GM12878 (cell line): ENCODE data around the gene CTNNBL1. TPM values are rescaled to one million over a fixed set of nuclear protein-coding genes. Genes with fewer than 3 reads are reported as not detected.

Experiments
- ATAC-seq: fragments of 200-7000 bp; cut with Tn5 transposase; 3 replicates; pipeline ENCODE4 v1.9.1; 2020; ENCODE audit warnings: mild to moderate bottlenecking, moderate library complexity
- BruUV-seq: library from RNA; stranded (reverse); fragments of 400-500 nt; replicated peaks from 2 replicates; lab custom pipeline; 2021; lab: Mats Ljungman, UMichigan
- CTCF ChIA-PET: fragments of 300-600 bp; sonication (Branson Sonifier 250); formaldehyde crosslinking; extraction: SDS; loops from one replicate; lab custom pipeline; 2021; ENCODE audit warnings: inconsistent platforms; lab: Yijun Ruan, JAX
- POLR2A ChIA-PET: fragments of 350-600 bp; formaldehyde crosslinking; extraction: SDS; loops from one replicate; lab custom pipeline; 2021; ENCODE audit warnings: inconsistent platforms; lab: Charles Lee
- RAD21 ChIA-PET: fragments of 300-600 bp; sonication (Branson Sonifier 250); formaldehyde crosslinking; loops from one replicate; lab custom pipeline; 2023; ENCODE audit warnings: antibody characterized with exemption; ENCODE audit not compliant: unreplicated experiment; lab: Charles Lee
- SMC1A ChIA-PET: fragments of 300-600 bp; sonication (Branson Sonifier 250); formaldehyde crosslinking; loops from one replicate; lab custom pipeline; 2023; ENCODE audit not compliant: unreplicated experiment, uncharacterized antibody; lab: Charles Lee
- DNase-seq: peaks from one replicate; pipeline ENCODE4 v3.0.0-alpha.2; 2011; ENCODE audit warnings: low read depth, low spot score
- FAIRE-seq: peaks from 3 replicates; lab custom pipeline; 2011; peaks lifted over from hg19 to GRCh38; lab: Jason Lieb, UNC
- H2AFZ ChIP-seq: 2 replicates; pipeline ENCODE4 v1.6.0; 2011; ENCODE audit warnings: low read depth, low read length, control low read depth; ENCODE audit not compliant: control insufficient read depth
- H3K27ac ChIP-seq: 2 replicates; pipeline ENCODE4 v1.5.1; 2011; ENCODE audit warnings: control low read depth; ENCODE audit not compliant: control insufficient read depth, insufficient read depth
- H3K27me3 ChIP-seq, 2 experiments: replicated peaks in 1 of 2; 2 replicates each; pipeline versions ENCODE4 v1.6.0 to v1.6.1; 2011; ENCODE audit warnings: low read length in 1 of 2; ENCODE audit not compliant: control insufficient read depth in 2 of 2, insufficient read depth in 2 of 2
- H3K36me3 ChIP-seq, 2 experiments: 2 replicates each; pipeline ENCODE4 v1.5.1; 2011; ENCODE audit warnings: low read length in 1 of 2; ENCODE audit not compliant: control insufficient read depth in 2 of 2, insufficient read depth in 2 of 2
- H3K4me1 ChIP-seq: 2 replicates; pipeline ENCODE4 v1.6.1; 2011; ENCODE audit warnings: mild to moderate bottlenecking, low read length, moderate library complexity, mixed read lengths; ENCODE audit not compliant: control insufficient read depth, insufficient read depth
- H3K4me2 ChIP-seq: 2 replicates; pipeline ENCODE4 v1.6.0; 2011; ENCODE audit warnings: control low read depth; ENCODE audit not compliant: control insufficient read depth, insufficient read depth
- H3K4me3 ChIP-seq: fragments of 200-600 bp; sonication (generic); 2 replicates; pipeline ENCODE4 v1.5.1; 2016
- H3K79me2 ChIP-seq: 2 replicates; pipeline ENCODE4 v1.6.0; 2011; ENCODE audit warnings: low read length; ENCODE audit not compliant: control insufficient read depth, insufficient read depth
- H3K9ac ChIP-seq: 2 replicates; pipeline ENCODE4 v1.8.0; 2011; ENCODE audit warnings: low read length, control low read depth, mixed read lengths; ENCODE audit not compliant: control insufficient read depth, insufficient read depth
- H3K9me3 ChIP-seq: replicated peaks from 3 replicates; pipeline ENCODE4 v1.5.1; 2011; ENCODE audit warnings: mild to moderate bottlenecking, low read length; ENCODE audit not compliant: control insufficient read depth, insufficient read depth
- H4K20me1 ChIP-seq: 2 replicates; pipeline ENCODE4 v1.6.0; 2011; ENCODE audit not compliant: control insufficient read depth, insufficient read depth
- CHD2 ChIP-seq: IDR thresholded peaks from 2 replicates; pipeline ENCODE4 v1.6.1; 2011; ENCODE audit warnings: low read depth, low read length, improper control_type of control experiment, borderline replicate concordance
- HCFC1 ChIP-seq: fragments of 150-350 bp; IDR thresholded peaks from 2 replicates; pipeline ENCODE4 v1.6.1; 2014; ENCODE audit warnings: low read length
- JUND ChIP-seq: IDR thresholded peaks from 2 replicates; pipeline ENCODE4 v1.6.1; 2012; ENCODE audit warnings: low read depth, mild to moderate bottlenecking, low read length, improper control_type of control experiment, moderate library complexity
- MLLT1 ChIP-seq: fragments of 450-650 bp; IDR thresholded peaks from 2 replicates; pipeline ENCODE4 v1.6.1; 2016; ENCODE audit warnings: mild to moderate bottlenecking
- NBN ChIP-seq: fragments of 450-650 bp; IDR thresholded peaks from 2 replicates; pipeline ENCODE4 v1.6.1; 2016
- PBX3 ChIP-seq: IDR thresholded peaks from 2 replicates; pipeline ENCODE4 v1.6.1; 2011; ENCODE audit warnings: mild to moderate bottlenecking, low read depth, low read length, moderate library complexity; ENCODE audit not compliant: insufficient replicate concordance
- PML ChIP-seq: IDR thresholded peaks from 2 replicates; pipeline ENCODE4 v1.6.1; 2012; ENCODE audit warnings: low read length, inconsistent platforms
- ZNF217 ChIP-seq: fragments of 450-650 bp; IDR thresholded peaks from 2 replicates; pipeline ENCODE4 v1.6.1; 2017; ENCODE audit warnings: antibody characterized with exemption, mild to moderate bottlenecking
- ZNF687 ChIP-seq: fragments of 450-650 bp; IDR thresholded peaks from 2 replicates; pipeline ENCODE4 v1.6.1; 2017; ENCODE audit warnings: mild to moderate bottlenecking, moderate library complexity
- WGBS: methylation state at CpG from one replicate; pipeline ENCODE4 v1.1.6; 2016; ENCODE audit warnings: low lambda C conversion rate; ENCODE audit not compliant: insufficient replicate concordance, insufficient coverage; ENCODE audit errors: missing lambda C conversion rate; 5-methylcytosine and 5-hydroxymethylcytosine counted together
- in situ Hi-C: fragments of 300-500 bp; cut with MboI; formaldehyde crosslinking; loops from 9 replicates; pipeline ENCODE4 v1.14.3; 2018; ENCODE audit warnings: mixed read lengths
- intact Hi-C: fragments of 100-400 bp; cut with micrococcal nuclease; formaldehyde crosslinking; loops from one replicate; pipeline ENCODE4 v1.14.2; 2022; ENCODE audit not compliant: unreplicated experiment
- polyA plus RNA-seq, 11 experiments: library from polyadenylated mRNA; depleted of rRNA in 4 of 11; unstranded in 6 of 11; stranded (reverse) in 5 of 11; fragments of >200 nt; fragmentation: Nextera tagmentation in 4 of 11; fragmentation: Illumina TruSeq in 1 of 11; extraction: Ambion mirVana in 4 of 11; extraction: Trizol in 1 of 11; gene quantifications; 1 replicate in 1 of 11; 2 replicates in 10 of 11; pipeline versions ENCODE4 v1.2.1 to v1.2.3, GENCODE V29; 2011 to 2016; ENCODE audit warnings: inconsistent platforms in 2 of 11, missing spikeins in 2 of 11, low read depth in 1 of 11
- total RNA-seq, 4 experiments: library from RNA; depleted of rRNA in 3 of 4; stranded (reverse); fragments of >200 nt in 3 of 4; fragmentation: Illumina TruSeq in 1 of 4; extraction: Trizol in 1 of 4; gene quantifications; 2 replicates each; pipeline versions ENCODE4 v1.2.1 to v1.2.3, GENCODE V29; 2013 to 2021

Gene CTNNBL1
- total and polyA plus RNA-seq, 10 of the 15 experiments (the other 5 are each of a cell fraction or from before 2014, with no cell fraction given) = 43.1 to 102 (median 67.8) TPM

- TF ChIP-seq NBN (no peak), PML (no peak), JUND (no peak), CHD2 (no peak), HCFC1 (no peak), PBX3 (no peak), ZNF217 (no peak), MLLT1 (no peak), ZNF687 (no peak)
- no peaks in the 10 kb centered on the region for H3K9me3 ChIP-seq
- peaks cover 3% of the 10 kb centered on the region; the same call in 1 of the 2 replicates for H3K4me1 ChIP-seq
- no peaks in the 10 kb centered on the region for H3K27me3 ChIP-seq
- H2AFZ ChIP-seq = no peak overlapping the region
- intact Hi-C loops (no loop called here), in situ Hi-C loops (no loop called here)
- ChIA-PET RAD21 (no interaction called here), POLR2A (no interaction called here), CTCF (no interaction called here), SMC1A (no interaction called here)
- BruUV-seq = no TSS peak
- H3K27ac ChIP-seq = no peak overlapping the region
- ATAC-seq (no peak), DNase-seq (no peak), FAIRE-seq (no peak)
- no peaks in the 10 kb centered on the region for H3K36me3 ChIP-seq
- H3K9ac ChIP-seq = no peak overlapping the region
- whole genome bisulfite sequencing = 41% methylated on average over 8 of the region's 8 CpGs
- no peak overlapping the region for H3K4me3 ChIP-seq
- H3K79me2 ChIP-seq = no peaks in the 10 kb centered on the region
- no peak overlapping the region for H3K4me2 ChIP-seq
- no peaks in the 10 kb centered on the region for H4K20me1 ChIP-seq
Observed at GRCh38 chr20:37885042-37885441, 191.2 kb downstream of the CTNNBL1 start.
